Activated CD4-positive, alpha-beta T cell treated with anti-CD3 and anti-CD28 coated beads, Interleukin-2, amount 10 ng/mL, durations not matched to agents 24 days and 14 days (primary cell): Measurements from ENCODE around the gene C9. TPM values are rescaled to one million over a fixed set of nuclear protein-coding genes. Genes with fewer than 3 reads are reported as not detected.

Experiments
- total RNA-seq: library from RNA; stranded (reverse); gene quantifications from 2 replicates; pipeline ENCODE4 v1.2.3, GENCODE V29; 2022

The C9 gene
- total RNA-seq, 1 donor from 2014 or later = not detected

Other genes with a start within 250 kb of the C9 start
- gene FYB1, start 144.9 kb downstream of the C9 start, total RNA-seq = 84.9 and 93.7 TPM in 2 replicates
- gene DAB2, start 60.5 kb upstream of the C9 start, total RNA-seq = not detected in 2 replicates